ENCODE data around the gene SHMT2. TPM values are rescaled to one million over a fixed set of nuclear protein-coding genes. Genes with fewer than 3 reads are reported as not detected.

SHMT2 gene
- total RNA-seq, 1 experiment from 2014 or later: 280 TPM

DNA sequence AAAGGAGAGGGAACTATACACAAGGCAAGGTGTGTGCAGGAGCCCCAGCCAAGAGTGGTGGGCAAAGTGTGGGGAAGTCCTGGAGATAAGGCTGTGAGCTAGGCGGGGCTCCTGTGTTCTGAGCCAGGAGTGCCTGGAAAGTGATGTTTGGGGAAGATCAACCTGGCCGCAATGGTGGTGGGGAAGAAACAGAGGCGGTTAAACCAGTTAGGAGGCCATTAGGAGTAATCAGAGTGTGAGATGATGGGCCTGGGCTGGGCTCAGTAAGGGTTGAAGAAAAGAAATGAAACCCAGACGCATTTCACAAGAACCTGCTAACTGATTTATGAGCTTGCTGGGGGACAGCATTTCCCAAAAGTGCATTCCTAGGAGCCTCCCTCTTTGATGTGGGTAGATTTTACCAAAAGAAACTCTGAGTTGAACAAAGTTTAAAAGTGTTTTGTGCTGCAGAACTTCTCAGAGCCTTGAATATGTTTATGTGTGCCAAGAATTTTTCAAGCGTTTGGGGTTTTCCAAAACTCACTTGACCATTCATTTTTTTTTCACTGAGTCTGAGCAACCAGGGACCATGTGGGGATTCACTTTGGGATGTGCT, 47.9 kb upstream of the SHMT2 start (continued):
- TF ChIP-seq, protein P1, sequence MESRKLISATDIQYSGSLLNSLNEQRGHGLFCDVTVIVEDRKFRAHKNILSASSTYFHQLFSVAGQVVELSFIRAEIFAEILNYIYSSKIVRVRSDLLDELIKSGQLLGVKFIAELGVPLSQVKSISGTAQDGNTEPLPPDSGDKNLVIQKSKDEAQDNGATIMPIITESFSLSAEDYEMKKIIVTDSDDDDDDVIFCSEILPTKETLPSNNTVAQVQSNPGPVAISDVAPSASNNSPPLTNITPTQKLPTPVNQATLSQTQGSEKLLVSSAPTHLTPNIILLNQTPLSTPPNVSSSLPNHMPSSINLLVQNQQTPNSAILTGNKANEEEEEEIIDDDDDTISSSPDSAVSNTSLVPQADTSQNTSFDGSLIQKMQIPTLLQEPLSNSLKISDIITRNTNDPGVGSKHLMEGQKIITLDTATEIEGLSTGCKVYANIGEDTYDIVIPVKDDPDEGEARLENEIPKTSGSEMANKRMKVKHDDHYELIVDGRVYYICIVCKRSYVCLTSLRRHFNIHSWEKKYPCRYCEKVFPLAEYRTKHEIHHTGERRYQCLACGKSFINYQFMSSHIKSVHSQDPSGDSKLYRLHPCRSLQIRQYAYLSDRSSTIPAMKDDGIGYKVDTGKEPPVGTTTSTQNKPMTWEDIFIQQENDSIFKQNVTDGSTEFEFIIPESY (IDR thresholded peaks at IDR 0.05; ENCODE audit: extremely low read depth, insufficient replicate concordance, low read length): no peak
- TF ChIP-seq SP1 (IDR thresholded peaks at IDR 0.05; ENCODE audit: low read depth) (no peak), YY1 (IDR thresholded peaks at IDR 0.05; ENCODE audit: extremely low read depth, insufficient replicate concordance, low read depth, low read length) (no peak), ELF1 (IDR thresholded peaks at IDR 0.05; ENCODE audit: borderline replicate concordance, low read depth) (no peak)
- TF ChIP-seq, protein P2, sequence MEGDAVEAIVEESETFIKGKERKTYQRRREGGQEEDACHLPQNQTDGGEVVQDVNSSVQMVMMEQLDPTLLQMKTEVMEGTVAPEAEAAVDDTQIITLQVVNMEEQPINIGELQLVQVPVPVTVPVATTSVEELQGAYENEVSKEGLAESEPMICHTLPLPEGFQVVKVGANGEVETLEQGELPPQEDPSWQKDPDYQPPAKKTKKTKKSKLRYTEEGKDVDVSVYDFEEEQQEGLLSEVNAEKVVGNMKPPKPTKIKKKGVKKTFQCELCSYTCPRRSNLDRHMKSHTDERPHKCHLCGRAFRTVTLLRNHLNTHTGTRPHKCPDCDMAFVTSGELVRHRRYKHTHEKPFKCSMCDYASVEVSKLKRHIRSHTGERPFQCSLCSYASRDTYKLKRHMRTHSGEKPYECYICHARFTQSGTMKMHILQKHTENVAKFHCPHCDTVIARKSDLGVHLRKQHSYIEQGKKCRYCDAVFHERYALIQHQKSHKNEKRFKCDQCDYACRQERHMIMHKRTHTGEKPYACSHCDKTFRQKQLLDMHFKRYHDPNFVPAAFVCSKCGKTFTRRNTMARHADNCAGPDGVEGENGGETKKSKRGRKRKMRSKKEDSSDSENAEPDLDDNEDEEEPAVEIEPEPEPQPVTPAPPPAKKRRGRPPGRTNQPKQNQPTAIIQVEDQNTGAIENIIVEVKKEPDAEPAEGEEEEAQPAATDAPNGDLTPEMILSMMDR (IDR thresholded peaks at IDR 0.05 in 2 of 3, conservative IDR thresholded peaks at IDR 0.05 in 1 of 3; ENCODE audit: borderline replicate concordance in 1 of 3, insufficient read depth in 1 of 3, low read depth in 2 of 3, low read length in 2 of 3): no peak

DNA sequence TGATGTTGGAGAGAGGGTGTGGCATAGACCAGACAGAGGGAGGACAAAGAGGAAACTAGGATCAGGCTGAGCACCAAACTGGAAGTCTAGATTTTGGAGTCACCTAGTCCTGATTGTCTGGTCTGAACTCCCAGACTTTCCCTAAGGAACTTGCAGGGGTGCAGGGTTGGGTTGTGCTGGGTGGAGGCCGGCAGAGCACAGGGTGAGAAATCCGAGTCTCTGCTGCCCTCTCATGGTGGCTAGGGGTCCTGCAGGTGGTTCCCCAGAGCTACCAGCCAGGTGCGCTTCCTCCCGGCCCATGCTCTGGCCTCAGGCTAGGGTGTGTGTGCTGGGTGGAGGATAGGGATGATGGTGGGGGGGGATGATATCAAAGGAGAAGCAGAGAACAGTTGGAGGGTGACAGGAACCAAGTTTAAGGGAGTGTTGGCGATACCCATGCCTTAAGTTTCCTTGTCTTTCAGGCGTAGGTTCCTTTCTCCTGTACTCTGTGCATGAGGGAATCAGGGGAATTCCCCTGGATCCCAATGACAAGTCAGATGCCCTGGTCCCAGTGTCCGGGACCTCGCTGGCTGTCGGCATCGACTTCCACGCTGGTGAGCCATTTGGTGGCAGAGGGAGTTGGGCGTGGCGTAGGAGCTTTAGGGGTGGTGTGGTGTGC, 46.5 kb upstream of the SHMT2 start:
- no peaks in the 10 kb centered on the region for H3K79me2 ChIP-seq (ENCODE audit: insufficient read depth, low read length)
- BruUV-seq (replicated peaks): no TSS peak
- intact Hi-C loops (cut with micrococcal nuclease): loop anchor here (1.0 to 2.0 kb wide), 3 partner anchors 58 to 174 kb away; no protein-coding TSS in a partner anchor
- 0 out of 2 replicates have a peak overlapping the region, but pooled peaks have one; percentile 3 for H3K4me2 ChIP-seq (ENCODE audit: low read length)
- peak; percentile 31 for DNase-seq (ENCODE audit: low read depth, low spot score)
- no peaks in the 10 kb centered on the region for H3K9me2 ChIP-seq (ENCODE audit: insufficient read depth)
- H3K4me1 ChIP-seq (ENCODE audit: control insufficient read depth in 1 of 2, insufficient read depth in 2 of 2, low read length in 2 of 2): peaks cover 0 to 8% of the 10 kb centered on the region in 2 experiments; a peak in 3 of 4 replicates
- no peak overlapping the region for H3K27ac ChIP-seq (ENCODE audit: low read depth, low read length)
- H2AFZ ChIP-seq (ENCODE audit: low read depth, low read length, poor library complexity, severe bottlenecking): no peak overlapping the region
- peak; percentile 99 for ATAC-seq
- H3K9ac ChIP-seq (ENCODE audit: low read length): no peak overlapping the region
- H4K20me1 ChIP-seq (ENCODE audit: insufficient read depth): no peaks in the 10 kb centered on the region
- RAD21 ChIA-PET (ENCODE audit: low non-redundant PET in 1 of 2, low total read pairs in 2 of 2, uncharacterized antibody in 2 of 2, unreplicated experiment in 2 of 2): interaction anchor here (1.0 to 1.6 kb wide), 4 partner anchors 71 to 114 kb away, joined by 4 to 5 read pairs (median 4); no protein-coding TSS in a partner anchor
- TF ChIP-seq, protein P2 (IDR thresholded peaks at IDR 0.05 in 2 of 3, conservative IDR thresholded peaks at IDR 0.05 in 1 of 3; ENCODE audit: borderline replicate concordance in 1 of 3, insufficient read depth in 1 of 3, low read depth in 2 of 3, low read length in 2 of 3): peak; percentile 91 to 93 (median 93)
- TF ChIP-seq RAD21 (IDR thresholded peaks at IDR 0.05; ENCODE audit: low read depth) (peak; percentile 93), YY1 (IDR thresholded peaks at IDR 0.05; ENCODE audit: extremely low read depth, insufficient replicate concordance, low read depth, low read length) (no peak)
- TF ChIP-seq, protein P3, sequence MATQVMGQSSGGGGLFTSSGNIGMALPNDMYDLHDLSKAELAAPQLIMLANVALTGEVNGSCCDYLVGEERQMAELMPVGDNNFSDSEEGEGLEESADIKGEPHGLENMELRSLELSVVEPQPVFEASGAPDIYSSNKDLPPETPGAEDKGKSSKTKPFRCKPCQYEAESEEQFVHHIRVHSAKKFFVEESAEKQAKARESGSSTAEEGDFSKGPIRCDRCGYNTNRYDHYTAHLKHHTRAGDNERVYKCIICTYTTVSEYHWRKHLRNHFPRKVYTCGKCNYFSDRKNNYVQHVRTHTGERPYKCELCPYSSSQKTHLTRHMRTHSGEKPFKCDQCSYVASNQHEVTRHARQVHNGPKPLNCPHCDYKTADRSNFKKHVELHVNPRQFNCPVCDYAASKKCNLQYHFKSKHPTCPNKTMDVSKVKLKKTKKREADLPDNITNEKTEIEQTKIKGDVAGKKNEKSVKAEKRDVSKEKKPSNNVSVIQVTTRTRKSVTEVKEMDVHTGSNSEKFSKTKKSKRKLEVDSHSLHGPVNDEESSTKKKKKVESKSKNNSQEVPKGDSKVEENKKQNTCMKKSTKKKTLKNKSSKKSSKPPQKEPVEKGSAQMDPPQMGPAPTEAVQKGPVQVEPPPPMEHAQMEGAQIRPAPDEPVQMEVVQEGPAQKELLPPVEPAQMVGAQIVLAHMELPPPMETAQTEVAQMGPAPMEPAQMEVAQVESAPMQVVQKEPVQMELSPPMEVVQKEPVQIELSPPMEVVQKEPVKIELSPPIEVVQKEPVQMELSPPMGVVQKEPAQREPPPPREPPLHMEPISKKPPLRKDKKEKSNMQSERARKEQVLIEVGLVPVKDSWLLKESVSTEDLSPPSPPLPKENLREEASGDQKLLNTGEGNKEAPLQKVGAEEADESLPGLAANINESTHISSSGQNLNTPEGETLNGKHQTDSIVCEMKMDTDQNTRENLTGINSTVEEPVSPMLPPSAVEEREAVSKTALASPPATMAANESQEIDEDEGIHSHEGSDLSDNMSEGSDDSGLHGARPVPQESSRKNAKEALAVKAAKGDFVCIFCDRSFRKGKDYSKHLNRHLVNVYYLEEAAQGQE (IDR thresholded peaks at IDR 0.05; ENCODE audit: low read depth): no peak
- TF ChIP-seq, protein P4, sequence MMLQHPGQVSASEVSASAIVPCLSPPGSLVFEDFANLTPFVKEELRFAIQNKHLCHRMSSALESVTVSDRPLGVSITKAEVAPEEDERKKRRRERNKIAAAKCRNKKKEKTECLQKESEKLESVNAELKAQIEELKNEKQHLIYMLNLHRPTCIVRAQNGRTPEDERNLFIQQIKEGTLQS (IDR thresholded peaks at IDR 0.05): no peak
- H3K9me3 ChIP-seq (ENCODE audit: control insufficient read depth in 1 of 2, insufficient read depth in 1 of 2, low read depth in 1 of 2, low read length in 2 of 2): no peaks in the 10 kb centered on the region
- H3K4me3 ChIP-seq (replicated peaks in 1 of 2; ENCODE audit: low read depth in 1 of 2, low read length in 2 of 2): no peak overlapping the region
- POLR2A ChIA-PET: interaction anchor here (0.6 to 1.2 kb wide), 4 partner anchors 17 to 94 kb away, joined by 3 to 4 read pairs (median 4); partner anchors contain the start of genes LRP1, NAB2 and STAT6
- no peaks in the 10 kb centered on the region for H3K36me3 ChIP-seq (ENCODE audit: control insufficient read depth in 1 of 2, insufficient read depth in 2 of 2, low read length in 2 of 2)
- CTCF ChIA-PET: interaction anchor here (0.6 to 2.7 kb wide), 11 partner anchors 9 to 143 kb away, joined by 3 to 25 read pairs (median 5); partner anchors contain the start of gene LRP1
- H3K27me3 ChIP-seq (ENCODE audit: insufficient read depth, low read length): no peaks in the 10 kb centered on the region
